ENCODE results near the gene PATZ1.

GRCh38 chr22:31287818-31288495 lies 58.2 kb downstream of the PATZ1 start:
- TF ChIP-seq TEAD4 (IDR thresholded peaks at IDR 0.05; ENCODE audit: low read depth, low read length) = no peak
- no peak for TF ChIP-seq POLR2A (IDR thresholded peaks at IDR 0.05; ENCODE audit: control extremely low read depth in 1 of 2, low read depth in 2 of 2, low read length in 2 of 2)
- no peak for TF ChIP-seq POLR2AphosphoS5 (IDR thresholded peaks at IDR 0.05; ENCODE audit: low read depth, low read length)
- no peak for TF ChIP-seq CTCF (IDR thresholded peaks at IDR 0.05; ENCODE audit: control extremely low read depth in 1 of 3, insufficient read depth in 1 of 3, low read depth in 1 of 3, low read length in 3 of 3)
